SK-N-SH (cell line): ENCODE results near the gene PRR35. TPM values are rescaled to one million over a fixed set of nuclear protein-coding genes. Genes with fewer than 3 reads are reported as not detected.
A peak's percentile ranks its signal among the peaks of the same experiment; 100 is the strongest.

Experiments used
- CTCF ChIA-PET: fragments of 300-600, 350-600 bp; formaldehyde crosslinking; extraction: SDS; loops from one replicate; lab custom pipeline; 2021; lab: Yijun Ruan, JAX
- POLR2A ChIA-PET: fragments of 350-600 bp; sonication (Branson Sonifier 250); formaldehyde crosslinking; extraction: SDS; loops from one replicate; lab custom pipeline; 2020; ENCODE audit warnings: antibody characterized with exemption, inconsistent platforms; lab: Yijun Ruan, JAX
- DNase-seq: peaks from one replicate; pipeline ENCODE4 v3.0.0; 2012
- H2AFZ ChIP-seq: fragments of 200-600 bp; sonication (generic); 2 replicates; pipeline ENCODE4 v1.8.1; 2016; ENCODE audit warnings: antibody characterized with exemption, mild to moderate bottlenecking, low read depth
- H3F3A ChIP-seq: fragments of 200-600 bp; sonication (generic); replicated peaks from 2 replicates; pipeline ENCODE3; 2016; ENCODE audit warnings: antibody characterized with exemption, mild to moderate bottlenecking; ENCODE audit not compliant: insufficient read depth
- H3K27ac ChIP-seq, 2 experiments: fragments of 200-500 bp in 1 of 2; fragments of 200-600 bp in 1 of 2; sonication (Bioruptor generic) in 1 of 2; sonication (generic), shearing (Covaris generic) in 1 of 2; 2 replicates each; pipeline versions ENCODE4 v1.5.1 to v1.6.1; 2014 to 2016; ENCODE audit warnings: low read depth in 2 of 2, inconsistent platforms in 1 of 2, low read length in 1 of 2, mild to moderate bottlenecking in 1 of 2, mixed read lengths in 1 of 2
- H3K27me3 ChIP-seq: fragments of 200-600 bp; sonication (generic), shearing (Covaris generic); 2 replicates; pipeline ENCODE4 v1.6.1; 2016; ENCODE audit warnings: mixed run types; ENCODE audit not compliant: insufficient read depth
- H3K36me3 ChIP-seq, 2 experiments: fragments of 200-500 bp in 1 of 2; fragments of 200-600 bp in 1 of 2; sonication (Bioruptor generic) in 1 of 2; sonication (generic) in 1 of 2; replicated peaks in 1 of 2; 2 replicates each; pipeline versions ENCODE3 to v1.5.1; 2014 to 2016; ENCODE audit warnings: low read length in 1 of 2, mild to moderate bottlenecking in 1 of 2; ENCODE audit not compliant: insufficient read depth in 2 of 2, control insufficient read depth in 1 of 2
- H3K4me1 ChIP-seq, 2 experiments: fragments of 200-500 bp in 1 of 2; fragments of 200-600 bp in 1 of 2; sonication (Bioruptor generic) in 1 of 2; sonication (generic), shearing (Covaris generic) in 1 of 2; 2 replicates each; pipeline versions ENCODE4 v1.5.1 to v1.6.1; 2014 to 2016; ENCODE audit warnings: low read depth in 1 of 2, low read length in 1 of 2, mixed run types in 1 of 2; ENCODE audit not compliant: insufficient read depth in 2 of 2, control insufficient read depth in 1 of 2
- H3K4me2 ChIP-seq: fragments of 200-600 bp; sonication (generic), shearing (Covaris generic); 2 replicates; pipeline ENCODE4 v1.6.1; 2017; ENCODE audit warnings: mixed run types
- H3K4me3 ChIP-seq, 2 experiments: fragments of 200-500 bp in 1 of 2; fragments of 200-600 bp in 1 of 2; sonication (Bioruptor generic) in 1 of 2; sonication (generic), shearing (Covaris generic) in 1 of 2; 2 replicates each; pipeline versions ENCODE4 v1.5.1 to v1.8.1; 2014 to 2016; ENCODE audit warnings: low read depth in 2 of 2, inconsistent platforms in 1 of 2, low read length in 1 of 2, mild to moderate bottlenecking in 1 of 2, mixed read lengths in 1 of 2, moderate library complexity in 1 of 2
- H3K79me2 ChIP-seq: fragments of 200-600 bp; sonication (generic); 2 replicates; pipeline ENCODE4 v1.8.1; 2017; ENCODE audit warnings: mild to moderate bottlenecking; ENCODE audit not compliant: insufficient read depth
- H3K9ac ChIP-seq: fragments of 200-600 bp; sonication (generic); 2 replicates; pipeline ENCODE4 v1.6.1; 2017; ENCODE audit warnings: mixed run types
- H3K9me2 ChIP-seq: fragments of 200-600 bp; sonication (generic); 2 replicates; pipeline ENCODE4 v1.6.1; 2017; ENCODE audit warnings: mixed run types
- H3K9me3 ChIP-seq: fragments of 200-600 bp; sonication (generic); 2 replicates; pipeline ENCODE4 v1.6.1; 2017; ENCODE audit warnings: mixed run types, mild to moderate bottlenecking, moderate library complexity
- H4K20me1 ChIP-seq: fragments of 200-600 bp; sonication (generic); 2 replicates; pipeline ENCODE4 v1.6.1; 2017; ENCODE audit warnings: mild to moderate bottlenecking, mixed run types; ENCODE audit not compliant: insufficient read depth
- CTCF ChIP-seq: fragments of 200-600 bp; sonication (generic); IDR thresholded peaks from 2 replicates; pipeline ENCODE4 v1.6.1; 2017; ENCODE audit warnings: antibody characterized with exemption, mild to moderate bottlenecking, moderate library complexity
- ELF1 ChIP-seq: IDR thresholded peaks from 2 replicates; pipeline ENCODE4 v1.4.0; 2012
- FOSL2 ChIP-seq: IDR thresholded peaks from 2 replicates; pipeline ENCODE4 v1.4.0; 2012; ENCODE audit warnings: low read depth, mild to moderate bottlenecking, moderate library complexity, borderline replicate concordance
- FOXJ3 ChIP-seq: sonication (generic); formaldehyde crosslinking; IDR thresholded peaks from 2 replicates; pipeline ENCODE4 v1.5.1; 2020; ENCODE audit warnings: mild to moderate bottlenecking, missing genetic modification reagents
- GABPA ChIP-seq: IDR thresholded peaks from 2 replicates; pipeline ENCODE4 v1.4.0; 2012; ENCODE audit warnings: low read depth, mild to moderate bottlenecking
- NFIC ChIP-seq: IDR thresholded peaks from 2 replicates; pipeline ENCODE4 v1.4.0; 2012; ENCODE audit warnings: borderline replicate concordance
- NRF1 ChIP-seq: IDR thresholded peaks from 2 replicates; pipeline ENCODE4 v1.6.1; 2012; ENCODE audit warnings: low read depth, mild to moderate bottlenecking, low read length
- POLR2AphosphoS5 ChIP-seq: IDR thresholded peaks from 2 replicates; pipeline ENCODE4 v1.6.1; 2012; ENCODE audit warnings: low read depth, low read length
- REST ChIP-seq: IDR thresholded peaks from 2 replicates; pipeline ENCODE4 v1.6.1; 2012; ENCODE audit warnings: mild to moderate bottlenecking, low read depth, low read length, moderate library complexity
- TAF1 ChIP-seq: IDR thresholded peaks from 2 replicates; pipeline ENCODE4 v1.6.1; 2012; ENCODE audit warnings: low read depth, mild to moderate bottlenecking, low read length, moderate library complexity, borderline replicate concordance
- TCF12 ChIP-seq: IDR thresholded peaks from 2 replicates; pipeline ENCODE4 v1.4.0; 2012
- TEAD4 ChIP-seq: IDR thresholded peaks from 2 replicates; pipeline ENCODE4 v1.4.0; 2012; ENCODE audit warnings: mild to moderate bottlenecking, borderline replicate concordance; ENCODE audit not compliant: insufficient read depth
- USF2 ChIP-seq: fragments of 150-350 bp; IDR thresholded peaks from 2 replicates; pipeline ENCODE4 v1.6.1; 2017; ENCODE audit warnings: antibody characterized with exemption, low read length, low read depth, borderline replicate concordance
- WGBS: methylation state at CpG from one replicate; pipeline ENCODE4 v1.1.6; 2017; ENCODE audit warnings: low lambda C conversion rate; 5-methylcytosine and 5-hydroxymethylcytosine counted together
- polyA plus RNA-seq, 3 experiments: library from polyadenylated mRNA; depleted of rRNA; stranded (reverse); fragments of >200 nt; gene quantifications; 2 replicates each; pipeline ENCODE4 v1.2.3, GENCODE V29; 2012

The PRR35 gene
- polyA plus RNA-seq, 1 of the 3 experiments (the other 2 are of a cell fraction) = not detected

GRCh38 chr16:549544-550263, 10.5 kb upstream of the PRR35 start:
- Histone ChIP-seq H3K9ac (no peak overlapping the region), H4K20me1 (peaks cover 14% of the 10 kb centered on the region; the same call in 1 of the 2 replicates), H2AFZ (no peak overlapping the region), H3K4me1 (no peaks in the 10 kb centered on the region), H3F3A (peaks cover 2% of the 10 kb centered on the region), H3K9me2 (no peaks in the 10 kb centered on the region), H3K27ac (no peak overlapping the region), H3K36me3 (peaks cover 0 to 29% of the 10 kb centered on the region in 2 experiments), H3K79me2 (no peaks in the 10 kb centered on the region; the same call in 1 of the 2 replicates), H3K4me2 (no peak overlapping the region), H3K9me3 (no peaks in the 10 kb centered on the region), H3K27me3 (no peaks in the 10 kb centered on the region), H3K4me3 (no peak overlapping the region)
- ChIA-PET CTCF (no interaction called here), POLR2A (no interaction called here)
- TF ChIP-seq CTCF (0 out of 2 replicates have a peak, but pooled peaks have one; percentile 18), ELF1 (no peak)
- 98% methylated on average over 22 of the region's 54 CpGs for WGBS
- no peak for DNase-seq

GRCh38 chr16:551210-551609, 9.0 kb upstream of the PRR35 start:
- peaks cover 2% of the 10 kb centered on the region for H3F3A ChIP-seq
- H3K4me1 ChIP-seq = peaks cover 0 to 9% of the 10 kb centered on the region in 2 experiments; a peak in 1 of 4 replicates
- no peaks in the 10 kb centered on the region for H3K79me2 ChIP-seq
- H2AFZ ChIP-seq = no peak overlapping the region
- DNase-seq = no peak
- no peaks in the 10 kb centered on the region for H3K9me3 ChIP-seq
- POLR2A ChIA-PET = no interaction called here
- no peak overlapping the region for H3K4me3 ChIP-seq
- no peak for TF ChIP-seq TAF1
- TF ChIP-seq FOSL2 = no peak
- no peak for TF ChIP-seq NFIC
- TF ChIP-seq, all 33 proteins: peak for 0
- CTCF ChIA-PET = no interaction called here
- H3K9ac ChIP-seq = no peak overlapping the region
- H3K27me3 ChIP-seq = no peaks in the 10 kb centered on the region
- H3K4me2 ChIP-seq = no peak overlapping the region
- H3K9me2 ChIP-seq = no peaks in the 10 kb centered on the region
- H3K27ac ChIP-seq = no peak overlapping the region
- 97% methylated on average over 6 of the region's 28 CpGs for WGBS
- peaks cover 0 to 29% of the 10 kb centered on the region in 2 experiments for H3K36me3 ChIP-seq
- peaks cover 3% of the 10 kb centered on the region; the same call in 1 of the 2 replicates for H4K20me1 ChIP-seq

- Histone ChIP-seq H2AFZ (no peak overlapping the region), H3K4me1 (peaks cover 0 to 9% of the 10 kb centered on the region in 2 experiments; a peak in 1 of 4 replicates), H3F3A (peaks cover 2% of the 10 kb centered on the region), H3K79me2 (no peaks in the 10 kb centered on the region), H3K27ac (no peak overlapping the region), H3K9me3 (no peaks in the 10 kb centered on the region), H3K9ac (no peak overlapping the region), H4K20me1 (no peaks in the 10 kb centered on the region), H3K27me3 (no peaks in the 10 kb centered on the region), H3K9me2 (no peaks in the 10 kb centered on the region), H3K36me3 (peaks cover 0 to 28% of the 10 kb centered on the region in 2 experiments), H3K4me2 (no peak overlapping the region), H3K4me3 (no peak overlapping the region)
- ChIA-PET POLR2A (no interaction called here), CTCF (no interaction called here)
- no peak for TF ChIP-seq FOXJ3 (CRISPR knock-in tag)
- TF ChIP-seq FOSL2 = no peak
- no peak for TF ChIP-seq REST
- no peak for TF ChIP-seq NFIC
- TF ChIP-seq TEAD4 = no peak
- TF ChIP-seq TCF12 = no peak
- TF ChIP-seq GABPA = no peak
- no peak for TF ChIP-seq USF2
- no peak for TF ChIP-seq POLR2AphosphoS5
- no peak for TF ChIP-seq NRF1
- no peak for DNase-seq
- 99% methylated on average over 17 of the region's 35 CpGs for WGBS
These were observed 8.0 kb upstream of the PRR35 start for GRCh38 chr16:552171-552570.
